Measurements from ENCODE around the gene COL6A2. TPM values are rescaled to one million over a fixed set of nuclear protein-coding genes. Genes with fewer than 3 reads are reported as not detected.
"Not testable (repeated sequence)": the region's sequence is repeated elsewhere in the genome, so short reads cannot be mapped to it uniquely, and the experiment has no call there.

COL6A2 gene
- total RNA-seq, 1 experiment from 2014 or later = 1,198 TPM

- H3K4me3 ChIP-seq = no peak overlapping the region
- H3K9me3 ChIP-seq = peaks cover 42% of the 10 kb centered on the region
- DNase-seq = no peak
- no peaks in the 10 kb centered on the region for H3K27me3 ChIP-seq
- H3K36me3 ChIP-seq = no peaks in the 10 kb centered on the region; the same call in 1 of the 2 replicates
Observed at GRCh38 chr21:46173573-46173972, 75.7 kb downstream of the COL6A2 start.

DNA sequence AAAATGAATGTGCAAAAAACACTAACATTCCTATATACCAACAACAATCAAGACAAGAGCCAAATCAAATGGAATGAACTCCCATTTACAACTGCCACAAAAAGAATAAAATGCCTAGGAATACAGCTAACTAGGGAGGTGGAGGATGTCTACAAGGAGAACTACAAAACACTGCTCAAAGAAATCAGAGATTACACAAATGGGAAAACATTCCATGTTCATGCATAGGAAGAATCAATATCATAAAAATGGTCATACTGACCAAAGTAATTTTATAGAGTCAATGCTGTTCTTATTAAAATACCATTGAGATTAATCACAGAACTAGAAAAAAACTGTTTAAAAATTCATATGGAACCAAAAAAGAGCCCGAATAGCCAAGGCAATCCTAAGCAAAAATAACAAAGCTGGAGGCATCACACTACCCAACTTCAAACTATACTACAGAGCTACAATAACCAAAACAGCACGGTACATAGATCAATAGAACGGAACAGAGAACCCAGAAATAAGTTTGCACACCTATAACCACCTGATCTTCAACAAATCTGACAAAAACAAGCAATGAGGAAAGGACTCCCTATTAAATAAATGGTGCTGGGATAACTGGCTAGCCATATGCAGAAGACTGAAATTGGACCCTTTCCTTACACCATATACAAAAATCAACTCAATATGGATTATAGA, 78.7 kb downstream of the COL6A2 start:
- peaks cover 42% of the 10 kb centered on the region for H3K9me3 ChIP-seq
- not testable (repeated sequence) for H3K27me3 ChIP-seq, DNase-seq, H3K36me3 ChIP-seq, H3K4me3 ChIP-seq

DNA sequence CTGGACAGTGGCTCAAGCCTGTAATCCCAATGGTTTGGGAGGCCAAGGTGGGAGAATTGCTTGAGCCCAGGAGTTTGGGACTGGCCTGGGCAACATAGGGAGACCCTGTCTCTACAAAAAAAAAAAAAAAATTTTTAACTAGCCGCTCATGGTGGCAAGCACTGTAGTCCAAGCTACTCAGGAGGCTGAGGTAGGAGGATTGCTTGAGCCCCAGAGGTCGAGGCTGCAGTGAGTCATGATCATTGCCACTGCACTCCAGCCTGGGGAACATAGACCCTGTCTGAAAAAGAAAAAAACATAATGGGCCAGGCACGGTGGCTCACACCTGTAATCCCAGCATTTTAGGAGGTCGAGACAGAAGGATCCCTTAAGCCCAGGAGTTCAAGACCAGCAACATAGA, 81.0 kb downstream of the COL6A2 start:
- H3K4me3 ChIP-seq = no peak overlapping the region
- DNase-seq = no peak
- no peaks in the 10 kb centered on the region for H3K27me3 ChIP-seq
- H3K36me3 ChIP-seq = no peaks in the 10 kb centered on the region; the same call in 1 of the 2 replicates
- H3K9me3 ChIP-seq = peaks cover 35% of the 10 kb centered on the region

Other genes with a start within 250 kb of the COL6A2 start
- 817 and 868 TPM in 2 replicates for gene COL6A1, start 116.3 kb upstream of the COL6A2 start, total RNA-seq (2014; rRNA removed; shearing (Covaris generic); ENCODE audit: low replicate concordance)
- not detected in 2 replicates for gene FTCD, start 57.5 kb downstream of the COL6A2 start, total RNA-seq (2014; rRNA removed; shearing (Covaris generic); ENCODE audit: low replicate concordance)
- gene SPATC1L, start 86.3 kb downstream of the COL6A2 start, total RNA-seq (2014; rRNA removed; shearing (Covaris generic); ENCODE audit: low replicate concordance) = 2.0 and 2.4 TPM in 2 replicates
- gene LSS, start 130.7 kb downstream of the COL6A2 start, total RNA-seq (2014; rRNA removed; shearing (Covaris generic); ENCODE audit: low replicate concordance) = 46.6 and 66.7 TPM in 2 replicates
- 76.0 and 108 TPM in 2 replicates for gene MCM3AP, start 187.5 kb downstream of the COL6A2 start, total RNA-seq (2014; rRNA removed; shearing (Covaris generic); ENCODE audit: low replicate concordance)
- gene YBEY, start 188.2 kb downstream of the COL6A2 start, total RNA-seq (2014; rRNA removed; shearing (Covaris generic); ENCODE audit: low replicate concordance) = 42.8 and 55.8 TPM in 2 replicates
- gene C21orf58, start 225.8 kb downstream of the COL6A2 start, total RNA-seq (2014; rRNA removed; shearing (Covaris generic); ENCODE audit: low replicate concordance) = 3.0 and 4.7 TPM in 2 replicates
- gene PCNT, start 226.0 kb downstream of the COL6A2 start, total RNA-seq (2014; rRNA removed; shearing (Covaris generic); ENCODE audit: low replicate concordance) = 51.7 and 57.0 TPM in 2 replicates

All from MG63 (cell line).